CD4-positive, alpha-beta T cell (primary cell): ENCODE data around the gene SPIN4. TPM values are rescaled to one million over a fixed set of nuclear protein-coding genes. Genes with fewer than 3 reads are reported as not detected.
A peak's percentile ranks its signal among the peaks of the same experiment; 100 is the strongest.
"Not testable (repeated sequence)": the region's sequence is repeated elsewhere in the genome, so short reads cannot be mapped to it uniquely, and the experiment has no call there.

Source experiments
- ATAC-seq: fragments of 200-7000 bp; cut with Tn5 transposase; one replicate; pipeline ENCODE4 v1.10.0; 2022; ENCODE audit warnings: mild to moderate bottlenecking; ENCODE audit not compliant: poor library complexity
- CTCF ChIA-PET: fragments of 350-600 bp; sonication (Branson Sonifier 250); formaldehyde crosslinking; loops from one replicate; lab custom pipeline; 2021; ENCODE audit warnings: antibody characterized with exemption, inconsistent platforms; lab: Charles Lee
- POLR2A ChIA-PET: fragments of 350-600 bp; sonication (Branson Sonifier 250); formaldehyde crosslinking; loops from one replicate; lab custom pipeline; 2021; ENCODE audit warnings: antibody characterized with exemption, inconsistent platforms; lab: Charles Lee
- DNase-seq, 14 experiments: peaks; one replicate each; pipeline ENCODE4 v3.0.0-alpha.2; 2013 to 2020; ENCODE audit warnings: mixed read lengths in 2 of 14
- H3K27ac ChIP-seq, 2 donors: one replicate each; pipeline versions ENCODE4 v1.5.1 to v1.7.0; 2013; ENCODE audit warnings: low read length in 2 of 2, low read depth in 1 of 2, mild to moderate bottlenecking in 1 of 2
- H3K27me3 ChIP-seq, 2 experiments: 1 replicate in 1 of 2; 2 replicates in 1 of 2; pipeline versions ENCODE4 v1.6.1 to v1.7.0; 2013; ENCODE audit warnings: low read length in 2 of 2, control low read depth in 1 of 2, mild to moderate bottlenecking in 1 of 2, moderate library complexity in 1 of 2; ENCODE audit not compliant: insufficient read depth in 2 of 2, control insufficient read depth in 1 of 2
- H3K36me3 ChIP-seq: one replicate; pipeline ENCODE4 v1.6.1; 2013; ENCODE audit warnings: low read length, control low read depth; ENCODE audit not compliant: insufficient read depth
- H3K4me1 ChIP-seq: one replicate; pipeline ENCODE4 v1.6.1; 2013; ENCODE audit warnings: low read length, control low read depth; ENCODE audit not compliant: insufficient read depth
- H3K4me3 ChIP-seq: one replicate; pipeline ENCODE4 v1.5.1; 2013; ENCODE audit warnings: mild to moderate bottlenecking, low read length, moderate library complexity
- H3K9me3 ChIP-seq, 2 experiments: 1 replicate in 1 of 2; 2 replicates in 1 of 2; pipeline versions ENCODE4 v1.6.1 to v1.7.0; 2013; ENCODE audit warnings: low read length in 2 of 2, mild to moderate bottlenecking in 2 of 2, control low read depth in 1 of 2, moderate library complexity in 1 of 2; ENCODE audit not compliant: control insufficient read depth in 1 of 2, insufficient read depth in 1 of 2
- H3K27ac Mint-ChIP-seq: one replicate; pipeline ENCODE4 v1.8.0; 2020; ENCODE audit warnings: mixed read lengths
- H3K27me3 Mint-ChIP-seq: one replicate; pipeline ENCODE4 v1.8.0; 2021; ENCODE audit warnings: mixed read lengths
- H3K36me3 Mint-ChIP-seq: one replicate; pipeline ENCODE4 v1.8.0; 2021; ENCODE audit warnings: low read depth, mixed read lengths
- H3K4me1 Mint-ChIP-seq: one replicate; pipeline ENCODE4 v1.8.0; 2021; ENCODE audit warnings: low read depth, mixed read lengths
- H3K4me3 Mint-ChIP-seq: one replicate; pipeline ENCODE4 v1.8.0; 2020; ENCODE audit warnings: mild to moderate bottlenecking, mixed read lengths
- H3K9me3 Mint-ChIP-seq: one replicate; pipeline ENCODE4 v1.8.0; 2020; ENCODE audit warnings: mixed read lengths
- intact Hi-C, 2 experiments: fragments of 100-400 bp; cut with DNase I in 1 of 2; cut with micrococcal nuclease in 1 of 2; formaldehyde crosslinking; loops; one replicate each; pipeline versions ENCODE4 v1.15.1 to v1.9.0; 2023 to 2025; cut with DNase I, micrococcal nuclease
- polyA plus RNA-seq, 2 donors: library from polyadenylated mRNA; unstranded; fragments of 120-200 nt; gene quantifications; one replicate each; pipeline ENCODE4 v1.2.1, GENCODE V29; 2013
- total RNA-seq, 174 experiments: library from RNA in 2 of 174; stranded (reverse) in 2 of 174; gene quantifications; one replicate each; pipeline ENCODE4 v1.2.3 and lab custom pipeline; 2021 to 2026
- TF ChIP-seq, protein P1 (sequence below): fragments of 200-600 bp; IDR thresholded peaks from one replicate; pipeline ENCODE4 v1.8.0; 2022; ENCODE audit warnings: antibody characterized with exemption, mild to moderate bottlenecking

SPIN4 gene
- 1 to 10 TPM; 1.0 to 1.1 TPM for total RNA-seq
- 2.0 TPM for polyA plus RNA-seq (2013, experiment 1 of 2)
- 2.4 TPM for polyA plus RNA-seq (2013, experiment 2 of 2)
- total RNA-seq (lab: John Stamatoyannopoulos, UW): 0.26 to 9.5 (median 2.2) reads per million in 172 experiments

DNA sequence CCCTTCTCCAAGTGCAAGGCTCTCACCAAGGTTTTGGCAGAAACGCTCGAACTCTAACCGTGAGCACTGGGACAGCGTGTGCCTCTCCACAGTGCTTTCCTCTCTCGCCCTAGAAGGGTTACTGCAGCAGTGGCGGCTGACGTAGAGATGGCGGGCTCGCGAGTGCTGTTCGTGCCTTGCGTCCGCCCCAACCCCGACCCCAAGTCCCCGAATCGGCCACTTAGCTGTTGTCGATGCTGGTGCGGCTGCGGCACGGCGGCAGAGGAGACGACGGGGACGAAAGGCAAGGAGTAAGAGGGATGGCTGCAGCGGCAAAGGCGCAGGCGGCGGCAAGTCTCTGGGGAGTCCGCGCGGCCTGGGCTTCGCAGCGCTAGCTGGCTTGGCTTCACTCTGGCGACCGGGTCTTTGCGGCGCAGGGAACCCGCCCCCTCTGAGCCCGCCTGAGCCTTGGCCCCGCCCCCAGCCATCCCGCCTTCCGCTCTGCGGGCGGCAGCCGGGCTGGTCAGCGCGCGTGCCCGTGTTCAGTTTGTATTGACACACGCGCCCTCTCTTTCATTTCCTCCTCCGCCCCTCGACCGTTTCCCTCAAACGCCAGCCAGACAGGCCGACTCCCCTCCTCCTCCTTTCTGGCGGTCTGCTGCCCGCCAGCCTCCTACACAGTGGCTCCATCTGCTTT lies at the start of gene SPIN4:
TSS of gene SPIN4 (minus strand) at position 392 of the 676 bp plus-strand sequence. CDS start 513 bp downstream, outside the sequence.
- peaks cover 34% of the 10 kb centered on the region for H3K4me1 Mint-ChIP-seq
- intact Hi-C loops: no loop called here
- H3K9me3 ChIP-seq: no peaks in the 10 kb centered on the region
- H3K9me3 Mint-ChIP-seq: no peaks in the 10 kb centered on the region
- peak within 1 kb of the TSS; percentile 66 for H3K27ac Mint-ChIP-seq
- H3K27ac ChIP-seq: no peak within 1 kb of the TSS
- H3K27me3 Mint-ChIP-seq: no peaks in the 10 kb centered on the region
- DNase-seq (peak in 13 of 14 experiments; percentile 15 to 77 (median 46)), ATAC-seq (peak; percentile 78)
- TF ChIP-seq, protein P1, sequence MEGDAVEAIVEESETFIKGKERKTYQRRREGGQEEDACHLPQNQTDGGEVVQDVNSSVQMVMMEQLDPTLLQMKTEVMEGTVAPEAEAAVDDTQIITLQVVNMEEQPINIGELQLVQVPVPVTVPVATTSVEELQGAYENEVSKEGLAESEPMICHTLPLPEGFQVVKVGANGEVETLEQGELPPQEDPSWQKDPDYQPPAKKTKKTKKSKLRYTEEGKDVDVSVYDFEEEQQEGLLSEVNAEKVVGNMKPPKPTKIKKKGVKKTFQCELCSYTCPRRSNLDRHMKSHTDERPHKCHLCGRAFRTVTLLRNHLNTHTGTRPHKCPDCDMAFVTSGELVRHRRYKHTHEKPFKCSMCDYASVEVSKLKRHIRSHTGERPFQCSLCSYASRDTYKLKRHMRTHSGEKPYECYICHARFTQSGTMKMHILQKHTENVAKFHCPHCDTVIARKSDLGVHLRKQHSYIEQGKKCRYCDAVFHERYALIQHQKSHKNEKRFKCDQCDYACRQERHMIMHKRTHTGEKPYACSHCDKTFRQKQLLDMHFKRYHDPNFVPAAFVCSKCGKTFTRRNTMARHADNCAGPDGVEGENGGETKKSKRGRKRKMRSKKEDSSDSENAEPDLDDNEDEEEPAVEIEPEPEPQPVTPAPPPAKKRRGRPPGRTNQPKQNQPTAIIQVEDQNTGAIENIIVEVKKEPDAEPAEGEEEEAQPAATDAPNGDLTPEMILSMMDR: no peak
- no peaks in the 10 kb centered on the region for H3K27me3 ChIP-seq
- ChIA-PET POLR2A (no interaction called here), CTCF (no interaction called here)
- no peaks in the 10 kb centered on the region for H3K36me3 Mint-ChIP-seq
- peak within 1 kb of the TSS; percentile 92 for H3K4me3 Mint-ChIP-seq
- H3K36me3 ChIP-seq: no peaks in the 10 kb centered on the region
- H3K4me1 ChIP-seq: peaks cover 5% of the 10 kb centered on the region
- peak within 1 kb of the TSS; percentile 77 for H3K4me3 ChIP-seq

DNA sequence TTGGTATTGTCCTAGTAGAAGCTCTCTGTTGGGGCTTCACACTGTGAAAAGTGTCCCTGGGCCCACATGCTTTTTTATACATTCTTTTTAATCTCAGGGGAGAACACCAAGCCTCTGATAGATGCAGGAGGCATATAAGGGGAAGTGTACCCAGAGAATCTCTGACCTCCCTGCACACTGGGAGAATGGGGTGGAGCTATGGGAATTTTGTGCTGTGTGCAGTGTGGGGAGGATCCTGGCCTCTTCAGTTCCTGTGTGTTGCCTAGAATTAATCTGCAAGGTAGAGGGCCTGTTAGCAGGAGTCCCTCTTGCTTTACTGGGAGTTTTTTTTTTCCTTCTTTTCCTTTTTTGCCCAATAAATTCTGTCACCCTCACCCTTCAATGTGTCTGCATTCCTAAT lies 49.2 kb upstream of the SPIN4 start:
- no peak overlapping the region for H3K4me3 Mint-ChIP-seq

DNA sequence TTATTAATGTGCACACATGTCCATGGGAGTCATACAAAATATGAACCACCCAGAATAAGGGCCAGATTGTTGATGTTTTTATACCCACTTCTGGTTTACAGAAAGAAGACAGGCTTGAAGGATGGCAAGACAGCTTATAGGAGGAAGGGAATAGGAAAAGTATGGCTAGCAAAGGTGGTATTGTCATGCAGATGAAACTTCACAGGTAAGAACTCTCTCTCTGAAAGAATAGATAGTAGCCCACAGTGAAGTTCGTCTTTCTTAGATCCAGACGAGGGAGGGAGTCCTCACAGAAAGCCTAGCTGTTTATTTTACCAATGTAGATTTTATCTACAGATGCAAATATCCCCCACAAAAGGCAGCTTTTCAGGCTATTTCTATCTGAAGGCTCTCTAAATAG lies 43.7 kb upstream of the SPIN4 start:
- Histone ChIP-seq H3K4me1 (no peaks in the 10 kb centered on the region), H3K27me3 (no peaks in the 10 kb centered on the region), H3K4me3 (no peak overlapping the region), H3K27ac (no peak overlapping the region), H3K36me3 (no peaks in the 10 kb centered on the region), H3K9me3 (peaks cover 0 to 9% of the 10 kb centered on the region in 2 experiments)
- Mint-ChIP-seq H3K4me1 (no peaks in the 10 kb centered on the region), H3K27ac (no peak overlapping the region), H3K36me3 (no peaks in the 10 kb centered on the region), H3K27me3 (no peaks in the 10 kb centered on the region), H3K4me3 (no peak overlapping the region), H3K9me3 (no peaks in the 10 kb centered on the region)
- ATAC-seq (no peak), DNase-seq (no peak)
- ChIA-PET CTCF (no interaction called here), POLR2A (no interaction called here)
- intact Hi-C loops: no loop called here
- TF ChIP-seq, protein P1: no peak

More for the DNA sequence above, 49.2 kb upstream of the SPIN4 start:
- TF ChIP-seq, protein P1: no peak
- no peaks in the 10 kb centered on the region for H3K27me3 ChIP-seq
- no peaks in the 10 kb centered on the region for H3K4me1 ChIP-seq
- Mint-ChIP-seq H3K4me1 (no peaks in the 10 kb centered on the region), H3K27me3 (no peaks in the 10 kb centered on the region), H3K27ac (no peak overlapping the region), H3K36me3 (no peaks in the 10 kb centered on the region), H3K9me3 (no peaks in the 10 kb centered on the region)
- POLR2A ChIA-PET: no interaction called here
- H3K27ac ChIP-seq: no peak overlapping the region
- H3K36me3 ChIP-seq: no peaks in the 10 kb centered on the region
- no peak for DNase-seq
- H3K4me3 ChIP-seq: no peak overlapping the region
- intact Hi-C loops: no loop called here
- CTCF ChIA-PET: no interaction called here
- ATAC-seq: no peak
- peaks cover 0 to 4% of the 10 kb centered on the region in 2 experiments for H3K9me3 ChIP-seq

DNA sequence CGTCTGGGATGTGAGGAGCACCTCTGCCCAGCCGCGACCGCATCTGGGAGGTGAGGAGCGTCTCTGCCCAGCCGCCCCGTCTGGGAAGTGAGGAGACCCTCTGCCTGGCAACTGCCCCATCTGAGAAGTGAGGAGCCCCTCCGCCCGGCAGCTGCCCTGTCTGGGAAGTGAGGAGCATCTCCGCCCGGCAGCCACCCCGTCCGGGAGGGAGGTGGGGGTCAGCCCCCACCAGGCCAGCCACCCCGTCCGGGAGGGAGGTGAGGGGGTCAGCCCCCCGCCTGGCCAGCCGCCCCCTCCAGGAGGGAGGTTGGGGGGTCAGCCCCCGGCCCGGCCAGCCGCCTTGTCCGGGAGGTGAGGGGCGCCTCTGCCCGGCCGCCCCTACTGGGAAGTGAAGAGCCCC lies 42.0 kb upstream of the SPIN4 start:
- H3K27me3 ChIP-seq, H3K9me3 ChIP-seq, ATAC-seq, H3K4me3 ChIP-seq, H3K27ac ChIP-seq, H3K36me3 Mint-ChIP-seq, H3K4me1 Mint-ChIP-seq, H3K36me3 ChIP-seq, POLR2A ChIA-PET, H3K4me1 ChIP-seq, H3K27ac Mint-ChIP-seq, intact Hi-C loops, H3K9me3 Mint-ChIP-seq, CTCF ChIA-PET, H3K27me3 Mint-ChIP-seq, DNase-seq, H3K4me3 Mint-ChIP-seq: not testable (repeated sequence)
